ENCODE results near the gene KCNQ5. TPM values are rescaled to one million over a fixed set of nuclear protein-coding genes. Genes with fewer than 3 reads are reported as not detected.

The KCNQ5 gene
- total RNA-seq, 1 experiment from 2014 or later = 0.07 TPM

- Histone ChIP-seq H2BK15ac (ENCODE audit: low read depth, low read length) (no peak overlapping the region), H4K5ac (ENCODE audit: insufficient read length, low read depth, low read length) (no peak overlapping the region), H4K8ac (replicated peaks; ENCODE audit: insufficient read length, low read depth, low read length) (no peak overlapping the region), H3K56ac (ENCODE audit: insufficient read length, low read depth, low read length) (no peak overlapping the region), H2BK120ac (ENCODE audit: low read depth, low read length, poor library complexity, severe bottlenecking) (no peak overlapping the region), H4K91ac (ENCODE audit: insufficient read length, low read depth, low read length) (no peak overlapping the region), H2BK20ac (ENCODE audit: low read depth, low read length, poor library complexity, severe bottlenecking) (no peak overlapping the region), H3K23ac (ENCODE audit: insufficient read length, low read depth, low read length) (no peak overlapping the region), H3K14ac (ENCODE audit: insufficient read depth, low read length) (no peak overlapping the region), H2BK5ac (ENCODE audit: insufficient read length, low read length) (no peak overlapping the region), H3K9me3 (ENCODE audit: control insufficient read depth, low read depth, low read length) (no peaks in the 10 kb centered on the region), H3T11ph (ENCODE audit: low read length) (no peak overlapping the region), H3K4me2 (ENCODE audit: insufficient read depth, insufficient read length, low read length) (no peak overlapping the region), H3K23me2 (ENCODE audit: insufficient read length, low read depth, low read length, poor library complexity, severe bottlenecking) (no peaks in the 10 kb centered on the region), H2AK5ac (ENCODE audit: insufficient read length, low read length) (no peak overlapping the region), H3K4ac (ENCODE audit: low read depth, low read length) (no peak overlapping the region), H3K27me3 (ENCODE audit: insufficient read depth, low read length) (no peaks in the 10 kb centered on the region), H2AFZ (ENCODE audit: low read length) (no peak overlapping the region), H4K20me1 (ENCODE audit: control insufficient read depth, insufficient read depth, insufficient read length) (no peaks in the 10 kb centered on the region), H3K79me2 (ENCODE audit: insufficient read depth, low read length) (no peaks in the 10 kb centered on the region), H3K27ac (ENCODE audit: insufficient read length, low read depth, low read length) (no peak overlapping the region), H3K9ac (ENCODE audit: extremely low read depth, insufficient read length, low read length) (no peak overlapping the region), H3K4me1 (ENCODE audit: insufficient read depth, low read length) (peaks cover 2% of the 10 kb centered on the region), H3K79me1 (ENCODE audit: insufficient read depth, low read depth, low read length, poor library complexity, severe bottlenecking) (no peaks in the 10 kb centered on the region), H2BK12ac (ENCODE audit: insufficient read length, low read depth, low read length) (no peak overlapping the region), H3K18ac (ENCODE audit: insufficient read length, low read depth, low read length) (no peak overlapping the region)
- no CpG with 5 or more reads among the region's 6 CpGs for WGBS (ENCODE audit: extremely low coverage, insufficient read length, low lambda C conversion rate)
- Mint-ChIP-seq H3K27me3 (ENCODE audit: low read depth) (no peaks in the 10 kb centered on the region), H3K36me3 (ENCODE audit: insufficient read depth in 1 of 3, low read depth in 3 of 3) (no peaks in the 10 kb centered on the region), H3K4me3 (no peak overlapping the region), H3K27ac (no peak overlapping the region), H3K9me3 (no peaks in the 10 kb centered on the region), H3K4me1 (peaks cover 0 to 10% of the 10 kb centered on the region in 2 experiments; a peak in 2 of 4 replicates)
- DNase-seq = no peak
- no peak for TF ChIP-seq CTCF (conservative IDR thresholded peaks at IDR 0.05)
These were observed 554.2 kb downstream of the KCNQ5 start for GRCh38 chr6:73176057-73176456.

All from H9 (cell line).